ENCODE measurements around the gene CNEP1R1. TPM values are rescaled to one million over a fixed set of nuclear protein-coding genes. Genes with fewer than 3 reads are reported as not detected.

CNEP1R1 gene
- total RNA-seq, 2 experiments from 2014 or later, result 19.1 to 19.9 TPM

DNA sequence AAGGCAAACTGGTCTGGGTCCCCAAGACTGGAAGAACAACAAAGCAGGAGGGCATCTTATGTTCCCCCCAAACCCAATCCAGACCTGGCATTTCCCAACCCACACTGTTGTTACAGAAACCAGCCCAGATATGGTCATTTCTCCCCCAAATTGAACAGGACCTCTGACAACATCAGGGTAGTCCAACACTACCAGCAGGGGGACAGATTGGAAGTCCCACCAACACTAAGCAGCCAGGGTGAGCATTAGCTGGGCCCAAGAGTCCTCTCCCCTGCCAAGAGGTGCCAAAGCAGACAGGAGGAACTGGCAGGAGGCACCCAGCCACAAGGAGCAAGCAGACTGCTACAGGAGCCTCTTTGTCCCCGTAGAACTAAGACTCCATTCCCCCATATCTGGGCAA lies 29.3 kb upstream of the CNEP1R1 start:
- Mint-ChIP-seq H3K27me3 (peaks cover 2% of the 10 kb centered on the region), H3K27ac (no peak overlapping the region), H3K4me1 (ENCODE audit: low read depth) (no peaks in the 10 kb centered on the region), H3K9me3 (no peaks in the 10 kb centered on the region), H3K36me3 (ENCODE audit: low read depth) (no peaks in the 10 kb centered on the region), H3K4me3 (no peak overlapping the region)
- intact Hi-C loops (cut with micrococcal nuclease), result no loop called here
- ATAC-seq (no peak), DNase-seq (no peak)
- no peak for TF ChIP-seq CTCF (IDR thresholded peaks at IDR 0.05)
- ChIA-PET CTCF (no interaction called here), POLR2A (no interaction called here)

- peaks cover 5% of the 10 kb centered on the region for H3K27me3 Mint-ChIP-seq
- no peaks in the 10 kb centered on the region for H3K4me1 Mint-ChIP-seq (ENCODE audit: low read depth)
- no peak overlapping the region for H3K27ac Mint-ChIP-seq
- intact Hi-C loops (cut with micrococcal nuclease), result no loop called here
- H3K9me3 Mint-ChIP-seq, result peaks cover 2% of the 10 kb centered on the region
- DNase-seq, result no peak
- no peak for TF ChIP-seq CTCF (IDR thresholded peaks at IDR 0.05)
- POLR2A ChIA-PET, result no interaction called here
- no peak for ATAC-seq
- CTCF ChIA-PET, result no interaction called here
- H3K4me3 Mint-ChIP-seq, result no peak overlapping the region
- no peaks in the 10 kb centered on the region for H3K36me3 Mint-ChIP-seq (ENCODE audit: low read depth)
These were observed 27.2 kb upstream of the CNEP1R1 start for GRCh38 chr16:49997721-49998251.

DNA sequence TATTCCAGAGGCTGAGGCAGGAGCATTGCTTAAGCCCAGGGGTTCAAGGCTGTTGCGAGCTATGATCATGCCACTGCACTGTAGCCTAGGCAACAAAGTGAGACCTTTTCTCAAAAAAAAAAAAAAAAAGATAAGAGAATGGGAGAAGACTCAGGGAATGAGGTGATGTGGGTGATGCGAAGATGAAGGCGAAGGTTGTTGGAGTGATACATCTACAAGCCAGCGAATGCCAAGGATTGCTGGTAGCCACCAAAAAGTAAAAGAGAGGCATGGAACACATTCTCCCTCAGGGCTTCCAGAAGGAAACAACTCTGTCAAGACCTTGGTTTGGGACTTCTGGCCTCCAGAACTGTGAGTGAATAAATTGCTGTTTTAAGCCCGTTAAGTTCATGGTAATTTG lies 26.0 kb upstream of the CNEP1R1 start:
- POLR2A ChIA-PET, result interaction anchor here (1.0 kb wide), 1 partner anchor 117 kb away, joined by 3 read pairs; no protein-coding TSS in a partner anchor
- H3K4me1 Mint-ChIP-seq (ENCODE audit: low read depth), result no peaks in the 10 kb centered on the region
- TF ChIP-seq CTCF (IDR thresholded peaks at IDR 0.05), result no peak
- H3K4me3 Mint-ChIP-seq, result no peak overlapping the region
- no peaks in the 10 kb centered on the region for H3K36me3 Mint-ChIP-seq (ENCODE audit: low read depth)
- no peak overlapping the region for H3K27ac Mint-ChIP-seq
- CTCF ChIA-PET, result interaction anchor here (1.8 kb wide), 1 partner anchor 41 kb away, joined by 5 read pairs; no protein-coding TSS in a partner anchor
- ATAC-seq (no peak), DNase-seq (no peak)
- H3K9me3 Mint-ChIP-seq, result peaks cover 2% of the 10 kb centered on the region
- intact Hi-C loops (cut with micrococcal nuclease), result no loop called here
- H3K27me3 Mint-ChIP-seq, result peaks cover 6% of the 10 kb centered on the region

DNA sequence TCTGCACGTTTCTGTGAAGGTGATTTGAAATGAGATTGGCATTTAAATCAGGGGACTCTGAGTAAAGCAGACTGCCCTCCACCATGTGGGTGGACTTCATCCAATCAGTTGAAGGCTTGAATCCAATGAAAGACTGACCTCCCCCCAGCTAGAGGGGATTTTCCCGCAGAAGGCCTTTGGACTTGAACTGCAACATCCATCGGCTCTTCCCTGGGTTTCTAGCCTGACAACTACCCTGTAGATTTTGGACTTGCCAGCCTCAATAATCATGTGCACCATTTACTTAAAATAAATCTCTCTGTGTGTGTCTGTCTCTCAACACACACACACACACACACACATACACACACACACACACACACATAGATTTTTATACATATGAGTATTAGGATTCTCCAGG lies 23.9 kb upstream of the CNEP1R1 start:
- ATAC-seq (no peak), DNase-seq (no peak)
- Mint-ChIP-seq H3K36me3 (ENCODE audit: low read depth) (no peaks in the 10 kb centered on the region), H3K4me3 (no peak overlapping the region), H3K27ac (no peak overlapping the region), H3K9me3 (peaks cover 2% of the 10 kb centered on the region), H3K27me3 (peaks cover 9% of the 10 kb centered on the region), H3K4me1 (ENCODE audit: low read depth) (no peaks in the 10 kb centered on the region)
- intact Hi-C loops (cut with micrococcal nuclease), result no loop called here
- POLR2A ChIA-PET, result no interaction called here
- no peak for TF ChIP-seq CTCF (IDR thresholded peaks at IDR 0.05)
- CTCF ChIA-PET, result no interaction called here

- intact Hi-C loops (cut with micrococcal nuclease), result no loop called here
- ChIA-PET CTCF (no interaction called here), POLR2A (no interaction called here)
- ATAC-seq (no peak), DNase-seq (no peak)
- Mint-ChIP-seq H3K27me3 (peaks cover 9% of the 10 kb centered on the region), H3K27ac (no peak overlapping the region), H3K9me3 (peaks cover 2% of the 10 kb centered on the region), H3K4me3 (no peak overlapping the region), H3K36me3 (ENCODE audit: low read depth) (no peaks in the 10 kb centered on the region), H3K4me1 (ENCODE audit: low read depth) (no peaks in the 10 kb centered on the region)
- no peak for TF ChIP-seq CTCF (IDR thresholded peaks at IDR 0.05)
These were observed 22.8 kb upstream of the CNEP1R1 start for GRCh38 chr16:50002190-50002589.
